GM12878 (cell line): ENCODE measurements around the gene FBXL16. TPM values are rescaled to one million over a fixed set of nuclear protein-coding genes. Genes with fewer than 3 reads are reported as not detected.

Experiments used
- ATAC-seq: fragments of 200-7000 bp; cut with Tn5 transposase; 3 replicates; pipeline ENCODE4 v1.9.1; 2020; ENCODE audit warnings: mild to moderate bottlenecking, moderate library complexity
- BruUV-seq: library from RNA; stranded (reverse); fragments of 400-500 nt; replicated peaks from 2 replicates; lab custom pipeline; 2021; lab: Mats Ljungman, UMichigan
- CTCF ChIA-PET: fragments of 300-600 bp; sonication (Branson Sonifier 250); formaldehyde crosslinking; extraction: SDS; loops from one replicate; lab custom pipeline; 2021; ENCODE audit warnings: inconsistent platforms; lab: Yijun Ruan, JAX
- POLR2A ChIA-PET: fragments of 350-600 bp; formaldehyde crosslinking; extraction: SDS; loops from one replicate; lab custom pipeline; 2021; ENCODE audit warnings: inconsistent platforms; lab: Charles Lee
- RAD21 ChIA-PET: fragments of 300-600 bp; sonication (Branson Sonifier 250); formaldehyde crosslinking; loops from one replicate; lab custom pipeline; 2023; ENCODE audit warnings: antibody characterized with exemption; ENCODE audit not compliant: unreplicated experiment; lab: Charles Lee
- SMC1A ChIA-PET: fragments of 300-600 bp; sonication (Branson Sonifier 250); formaldehyde crosslinking; loops from one replicate; lab custom pipeline; 2023; ENCODE audit not compliant: unreplicated experiment, uncharacterized antibody; lab: Charles Lee
- DNase-seq: peaks from one replicate; pipeline ENCODE4 v3.0.0-alpha.2; 2011; ENCODE audit warnings: low read depth, low spot score
- FAIRE-seq: peaks from 3 replicates; lab custom pipeline; 2011; peaks lifted over from hg19 to GRCh38; lab: Jason Lieb, UNC
- H2AFZ ChIP-seq: 2 replicates; pipeline ENCODE4 v1.6.0; 2011; ENCODE audit warnings: low read depth, low read length, control low read depth; ENCODE audit not compliant: control insufficient read depth
- H3K27ac ChIP-seq: 2 replicates; pipeline ENCODE4 v1.5.1; 2011; ENCODE audit warnings: control low read depth; ENCODE audit not compliant: control insufficient read depth, insufficient read depth
- H3K27me3 ChIP-seq, 2 experiments: replicated peaks in 1 of 2; 2 replicates each; pipeline versions ENCODE4 v1.6.0 to v1.6.1; 2011; ENCODE audit warnings: low read length in 1 of 2; ENCODE audit not compliant: control insufficient read depth in 2 of 2, insufficient read depth in 2 of 2
- H3K36me3 ChIP-seq, 2 experiments: 2 replicates each; pipeline ENCODE4 v1.5.1; 2011; ENCODE audit warnings: low read length in 1 of 2; ENCODE audit not compliant: control insufficient read depth in 2 of 2, insufficient read depth in 2 of 2
- H3K4me1 ChIP-seq: 2 replicates; pipeline ENCODE4 v1.6.1; 2011; ENCODE audit warnings: mild to moderate bottlenecking, low read length, moderate library complexity, mixed read lengths; ENCODE audit not compliant: control insufficient read depth, insufficient read depth
- H3K4me2 ChIP-seq: 2 replicates; pipeline ENCODE4 v1.6.0; 2011; ENCODE audit warnings: control low read depth; ENCODE audit not compliant: control insufficient read depth, insufficient read depth
- H3K4me3 ChIP-seq: fragments of 200-600 bp; sonication (generic); 2 replicates; pipeline ENCODE4 v1.5.1; 2016
- H3K79me2 ChIP-seq: 2 replicates; pipeline ENCODE4 v1.6.0; 2011; ENCODE audit warnings: low read length; ENCODE audit not compliant: control insufficient read depth, insufficient read depth
- H3K9ac ChIP-seq: 2 replicates; pipeline ENCODE4 v1.8.0; 2011; ENCODE audit warnings: low read length, control low read depth, mixed read lengths; ENCODE audit not compliant: control insufficient read depth, insufficient read depth
- H3K9me3 ChIP-seq: replicated peaks from 3 replicates; pipeline ENCODE4 v1.5.1; 2011; ENCODE audit warnings: mild to moderate bottlenecking, low read length; ENCODE audit not compliant: control insufficient read depth, insufficient read depth
- H4K20me1 ChIP-seq: 2 replicates; pipeline ENCODE4 v1.6.0; 2011; ENCODE audit not compliant: control insufficient read depth, insufficient read depth
- BCL11A ChIP-seq: IDR thresholded peaks from 2 replicates; pipeline ENCODE4 v1.6.1; 2011; ENCODE audit warnings: low read depth, low read length
- YY1 ChIP-seq: IDR thresholded peaks from 2 replicates; pipeline ENCODE4 v1.6.1; 2011; ENCODE audit warnings: low read depth, mild to moderate bottlenecking, low read length
- WGBS: methylation state at CpG from one replicate; pipeline ENCODE4 v1.1.6; 2016; ENCODE audit warnings: low lambda C conversion rate; ENCODE audit not compliant: insufficient replicate concordance, insufficient coverage; ENCODE audit errors: missing lambda C conversion rate; 5-methylcytosine and 5-hydroxymethylcytosine counted together
- in situ Hi-C: fragments of 300-500 bp; cut with MboI; formaldehyde crosslinking; loops from 9 replicates; pipeline ENCODE4 v1.14.3; 2018; ENCODE audit warnings: mixed read lengths
- intact Hi-C: fragments of 100-400 bp; cut with micrococcal nuclease; formaldehyde crosslinking; loops from one replicate; pipeline ENCODE4 v1.14.2; 2022; ENCODE audit not compliant: unreplicated experiment
- polyA plus RNA-seq, 11 experiments: library from polyadenylated mRNA; depleted of rRNA in 4 of 11; unstranded in 6 of 11; stranded (reverse) in 5 of 11; fragments of >200 nt; fragmentation: Nextera tagmentation in 4 of 11; fragmentation: Illumina TruSeq in 1 of 11; extraction: Ambion mirVana in 4 of 11; extraction: Trizol in 1 of 11; gene quantifications; 1 replicate in 1 of 11; 2 replicates in 10 of 11; pipeline versions ENCODE4 v1.2.1 to v1.2.3, GENCODE V29; 2011 to 2016; ENCODE audit warnings: inconsistent platforms in 2 of 11, missing spikeins in 2 of 11, low read depth in 1 of 11
- total RNA-seq, 4 experiments: library from RNA; depleted of rRNA in 3 of 4; stranded (reverse); fragments of >200 nt in 3 of 4; fragmentation: Illumina TruSeq in 1 of 4; extraction: Trizol in 1 of 4; gene quantifications; 2 replicates each; pipeline versions ENCODE4 v1.2.1 to v1.2.3, GENCODE V29; 2013 to 2021
- TF ChIP-seq, protein P1 (sequence below): fragments of 450-650 bp; IDR thresholded peaks from 2 replicates; pipeline ENCODE4 v1.6.1; 2016; ENCODE audit warnings: mild to moderate bottlenecking

Gene FBXL16
- total and polyA plus RNA-seq, 10 of the 15 experiments (the other 5 are each of a cell fraction or from before 2014, with no cell fraction given) = 0.13 to 1.4 (median 0.24) TPM

DNA sequence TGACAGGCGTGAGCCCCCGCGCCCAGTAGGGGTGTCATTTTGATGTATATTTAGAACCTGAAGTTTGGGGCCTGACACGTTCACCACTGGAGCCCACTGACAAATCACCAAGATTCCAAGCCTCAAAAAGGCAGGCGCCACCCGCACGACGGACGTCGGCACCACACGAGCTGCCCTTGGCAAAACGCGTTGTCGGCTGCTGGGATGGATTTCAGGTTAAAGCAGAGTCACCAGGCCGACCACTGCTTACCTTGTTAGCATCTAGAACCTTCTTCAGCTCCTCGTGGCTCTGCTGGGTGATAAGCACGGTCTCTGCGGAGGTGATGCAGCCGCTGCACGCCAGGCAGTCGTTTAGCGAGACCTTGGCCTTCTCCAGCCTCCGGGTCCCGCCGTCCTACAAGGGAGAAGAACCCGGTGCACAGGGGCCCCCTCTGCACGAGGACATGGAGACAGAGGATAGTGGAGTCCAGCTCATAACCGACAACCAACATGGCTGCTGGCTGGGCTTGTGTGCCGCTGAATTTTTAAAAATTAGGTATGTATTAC is 31.4 kb upstream of the FBXL16 start:
- WGBS = 89% methylated on average over 29 of the region's 29 CpGs
- peaks cover 16% of the 10 kb centered on the region for H3K79me2 ChIP-seq
- peak overlapping the region; percentile 56; the same call in 1 of the 2 replicates for H3K9ac ChIP-seq
- H3K4me1 ChIP-seq = peaks cover 42% of the 10 kb centered on the region
- in situ Hi-C loops = no loop called here
- intact Hi-C loops = no loop called here
- ChIA-PET SMC1A (interaction anchor here (1.0 to 1.2 kb wide), 4 partner anchors 9 to 25 kb away, joined by 3 to 4 read pairs (median 3); partner anchors contain the start of gene ANTKMT), CTCF (interaction anchor here (1.0 to 3.5 kb wide), 4 partner anchors 10 to 24 kb away, joined by 3 to 17 read pairs (median 9); partner anchors contain the start of genes ANTKMT, CCDC78, HAGHL and METRN), POLR2A (interaction anchor here (2.4 to 7.3 kb wide), 2 partner anchors 10 to 16 kb away, joined by 29 to 60 read pairs; partner anchors contain the start of genes ANTKMT, CCDC78 and HAGHL), RAD21 (interaction anchor here (1.6 to 1.9 kb wide), 3 partner anchors 9 to 51 kb away, joined by 5 to 10 read pairs (median 8); partner anchors contain the start of genes ANTKMT, CHTF18 and RPUSD1)
- no peak overlapping the region for H2AFZ ChIP-seq
- TF ChIP-seq BCL11A (no peak), YY1 (peak; percentile 78)
- TF ChIP-seq, protein P1, sequence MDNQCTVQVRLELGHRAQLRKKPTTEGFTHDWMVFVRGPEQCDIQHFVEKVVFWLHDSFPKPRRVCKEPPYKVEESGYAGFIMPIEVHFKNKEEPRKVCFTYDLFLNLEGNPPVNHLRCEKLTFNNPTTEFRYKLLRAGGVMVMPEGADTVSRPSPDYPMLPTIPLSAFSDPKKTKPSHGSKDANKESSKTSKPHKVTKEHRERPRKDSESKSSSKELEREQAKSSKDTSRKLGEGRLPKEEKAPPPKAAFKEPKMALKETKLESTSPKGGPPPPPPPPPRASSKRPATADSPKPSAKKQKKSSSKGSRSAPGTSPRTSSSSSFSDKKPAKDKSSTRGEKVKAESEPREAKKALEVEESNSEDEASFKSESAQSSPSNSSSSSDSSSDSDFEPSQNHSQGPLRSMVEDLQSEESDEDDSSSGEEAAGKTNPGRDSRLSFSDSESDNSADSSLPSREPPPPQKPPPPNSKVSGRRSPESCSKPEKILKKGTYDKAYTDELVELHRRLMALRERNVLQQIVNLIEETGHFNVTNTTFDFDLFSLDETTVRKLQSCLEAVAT = peak; percentile 9
- ATAC-seq = no peak
- H4K20me1 ChIP-seq = no peaks in the 10 kb centered on the region
- no peak for DNase-seq
- BruUV-seq = no TSS peak
- peak overlapping the region; percentile 68 for H3K27ac ChIP-seq
- H3K9me3 ChIP-seq = no peaks in the 10 kb centered on the region
- FAIRE-seq = no peak
- peaks cover 7 to 9% of the 10 kb centered on the region in 2 experiments; a peak in 3 of 4 replicates for H3K36me3 ChIP-seq
- peak overlapping the region; percentile 67 for H3K4me3 ChIP-seq
- peak overlapping the region; percentile 92 for H3K4me2 ChIP-seq
- H3K27me3 ChIP-seq = no peaks in the 10 kb centered on the region
